Measurements from ENCODE around the gene ERGIC1.

ERGIC1 gene

GRCh38 chr5:172975289-172975688 lies 141.2 kb downstream of the ERGIC1 start:
- Histone ChIP-seq H3K18ac (ENCODE audit: low read length) (no peak overlapping the region), H2BK120ac (ENCODE audit: low read depth, low read length) (no peak overlapping the region), H2BK5ac (ENCODE audit: low read length) (no peak overlapping the region), H3K27me3 (ENCODE audit: control insufficient read depth in 3 of 3, insufficient read depth in 3 of 3, low read depth in 1 of 3, low read length in 3 of 3) (no peaks in the 10 kb centered on the region), H4K91ac (ENCODE audit: low read depth, low read length, poor library complexity) (no peak overlapping the region), H3K23ac (ENCODE audit: low read depth, low read length, poor library complexity) (no peak overlapping the region), H3K4me1 (ENCODE audit: control insufficient read depth in 2 of 2, insufficient read depth in 1 of 2, low read depth in 1 of 2, low read length in 2 of 2) (no peaks in the 10 kb centered on the region), H2BK15ac (ENCODE audit: low read length) (no peak overlapping the region), H3K79me1 (ENCODE audit: low read depth, low read length) (no peaks in the 10 kb centered on the region), H3K27ac (replicated peaks; ENCODE audit: low read length) (no peak overlapping the region), H3K4ac (ENCODE audit: low read length) (no peak overlapping the region), H3K9me3 (replicated peaks in 1 of 2; ENCODE audit: control insufficient read depth in 2 of 2, insufficient read depth in 1 of 2, low read depth in 1 of 2, low read length in 2 of 2) (no peaks in the 10 kb centered on the region), H2AFZ (ENCODE audit: low read length) (no peak overlapping the region), H2AK5ac (ENCODE audit: low read depth, low read length) (no peak overlapping the region), H3K36me3 (replicated peaks in 1 of 2; ENCODE audit: control insufficient read depth in 2 of 2, insufficient read depth in 2 of 2, low read length in 2 of 2) (peaks cover under 1 to 2% of the 10 kb centered on the region in 2 donors), H3K9ac (ENCODE audit: low read depth, low read length, poor library complexity) (no peak overlapping the region), H3K14ac (ENCODE audit: low read length) (no peak overlapping the region), H4K8ac (ENCODE audit: low read depth, low read length) (no peak overlapping the region), H3K4me3 (ENCODE audit: low read length in 2 of 2) (no peak overlapping the region), H2BK12ac (ENCODE audit: low read length) (no peak overlapping the region), H3K4me2 (ENCODE audit: insufficient read depth, low read length, poor library complexity, severe bottlenecking) (no peak overlapping the region)
- no peak for DNase-seq (ENCODE audit: low spot score)
- no CpG with 5 or more reads among the region's 11 CpGs for WGBS, 2 donors (ENCODE audit: extremely low coverage in 2 of 2, insufficient read length in 2 of 2, insufficient replicate concordance in 1 of 2)

GRCh38 chr5:172979778-172980177 lies 145.7 kb downstream of the ERGIC1 start:
- Histone ChIP-seq H2AK5ac (ENCODE audit: low read depth, low read length) (no peak overlapping the region), H2BK12ac (ENCODE audit: low read length) (no peak overlapping the region)

GRCh38 chr5:172981931-172982330 lies 147.9 kb downstream of the ERGIC1 start:
- no peak overlapping the region for H3K4me2 ChIP-seq (ENCODE audit: insufficient read depth, low read length, poor library complexity, severe bottlenecking)
- H2BK5ac ChIP-seq (ENCODE audit: low read length), result no peak overlapping the region
- H3K27me3 ChIP-seq (ENCODE audit: control insufficient read depth in 3 of 3, insufficient read depth in 3 of 3, low read depth in 1 of 3, low read length in 3 of 3), result no peaks in the 10 kb centered on the region
- H3K9me3 ChIP-seq (replicated peaks in 1 of 2; ENCODE audit: control insufficient read depth in 2 of 2, insufficient read depth in 1 of 2, low read depth in 1 of 2, low read length in 2 of 2), result no peaks in the 10 kb centered on the region
- H3K4ac ChIP-seq (ENCODE audit: low read length), result no peak overlapping the region
- no CpG with 5 or more reads among the region's 7 CpGs for WGBS, 2 donors (ENCODE audit: extremely low coverage in 2 of 2, insufficient read length in 2 of 2, insufficient replicate concordance in 1 of 2)
- DNase-seq (ENCODE audit: low spot score), result no peak
- no peak overlapping the region for H2BK15ac ChIP-seq (ENCODE audit: low read length)
- no peak overlapping the region for H4K8ac ChIP-seq (ENCODE audit: low read depth, low read length)
- no peak overlapping the region for H2BK120ac ChIP-seq (ENCODE audit: low read depth, low read length)
- H2BK12ac ChIP-seq (ENCODE audit: low read length), result no peak overlapping the region
- H3K27ac ChIP-seq (replicated peaks; ENCODE audit: low read length), result no peak overlapping the region
- no peak overlapping the region for H3K18ac ChIP-seq (ENCODE audit: low read length)
- H3K14ac ChIP-seq (ENCODE audit: low read length), result no peak overlapping the region
- no peak overlapping the region for H4K91ac ChIP-seq (ENCODE audit: low read depth, low read length, poor library complexity)
- peaks cover 2 to 15% of the 10 kb centered on the region in 2 donors for H3K36me3 ChIP-seq (replicated peaks in 1 of 2; ENCODE audit: control insufficient read depth in 2 of 2, insufficient read depth in 2 of 2, low read length in 2 of 2)
- H3K9ac ChIP-seq (ENCODE audit: low read depth, low read length, poor library complexity), result no peak overlapping the region
- H3K23ac ChIP-seq (ENCODE audit: low read depth, low read length, poor library complexity), result no peak overlapping the region
- H3K79me1 ChIP-seq (ENCODE audit: low read depth, low read length), result peaks cover 4% of the 10 kb centered on the region
- no peak overlapping the region for H2AFZ ChIP-seq (ENCODE audit: low read length)
- H3K4me3 ChIP-seq (ENCODE audit: low read length in 2 of 2), result no peak overlapping the region
- H2AK5ac ChIP-seq (ENCODE audit: low read depth, low read length), result no peak overlapping the region
- peaks cover 0 to 2% of the 10 kb centered on the region in 2 donors for H3K4me1 ChIP-seq (ENCODE audit: control insufficient read depth in 2 of 2, insufficient read depth in 1 of 2, low read depth in 1 of 2, low read length in 2 of 2)

More at GRCh38 chr5:172979778-172980177, 145.7 kb downstream of the ERGIC1 start:
- no peak for DNase-seq (ENCODE audit: low spot score)
- no peak overlapping the region for H2BK120ac ChIP-seq (ENCODE audit: low read depth, low read length)
- H3K18ac ChIP-seq (ENCODE audit: low read length), result no peak overlapping the region
- WGBS, 2 donors (ENCODE audit: extremely low coverage in 2 of 2, insufficient read length in 2 of 2, insufficient replicate concordance in 1 of 2), result no CpG with 5 or more reads among the region's 4 CpGs
- H3K9me3 ChIP-seq (replicated peaks in 1 of 2; ENCODE audit: control insufficient read depth in 2 of 2, insufficient read depth in 1 of 2, low read depth in 1 of 2, low read length in 2 of 2), result no peaks in the 10 kb centered on the region
- H3K27me3 ChIP-seq (ENCODE audit: control insufficient read depth in 3 of 3, insufficient read depth in 3 of 3, low read depth in 1 of 3, low read length in 3 of 3), result no peaks in the 10 kb centered on the region
- H2BK5ac ChIP-seq (ENCODE audit: low read length), result no peak overlapping the region
- no peak overlapping the region for H2AFZ ChIP-seq (ENCODE audit: low read length)
- H3K79me1 ChIP-seq (ENCODE audit: low read depth, low read length), result peaks cover 4% of the 10 kb centered on the region
- H3K27ac ChIP-seq (replicated peaks; ENCODE audit: low read length), result no peak overlapping the region
- no peak overlapping the region for H3K4ac ChIP-seq (ENCODE audit: low read length)
- H4K91ac ChIP-seq (ENCODE audit: low read depth, low read length, poor library complexity), result no peak overlapping the region
- H3K36me3 ChIP-seq (replicated peaks in 1 of 2; ENCODE audit: control insufficient read depth in 2 of 2, insufficient read depth in 2 of 2, low read length in 2 of 2), result no peaks in the 10 kb centered on the region
- no peak overlapping the region for H3K23ac ChIP-seq (ENCODE audit: low read depth, low read length, poor library complexity)
- no peak overlapping the region for H3K4me2 ChIP-seq (ENCODE audit: insufficient read depth, low read length, poor library complexity, severe bottlenecking)
- peaks cover 0 to 2% of the 10 kb centered on the region in 2 donors for H3K4me1 ChIP-seq (ENCODE audit: control insufficient read depth in 2 of 2, insufficient read depth in 1 of 2, low read depth in 1 of 2, low read length in 2 of 2)
- H3K4me3 ChIP-seq (ENCODE audit: low read length in 2 of 2), result no peak overlapping the region
- no peak overlapping the region for H3K9ac ChIP-seq (ENCODE audit: low read depth, low read length, poor library complexity)
- no peak overlapping the region for H3K14ac ChIP-seq (ENCODE audit: low read length)
- H2BK15ac ChIP-seq (ENCODE audit: low read length), result no peak overlapping the region
- no peak overlapping the region for H4K8ac ChIP-seq (ENCODE audit: low read depth, low read length)

- Histone ChIP-seq H2AK5ac (ENCODE audit: low read depth, low read length) (no peak within 1 kb of the TSS), H3K4me2 (ENCODE audit: insufficient read depth, low read length, poor library complexity, severe bottlenecking) (peak within 1 kb of the TSS; percentile 66), H3K79me1 (ENCODE audit: low read depth, low read length) (peaks cover 4% of the 10 kb centered on the region), H4K8ac (ENCODE audit: low read depth, low read length) (no peak within 1 kb of the TSS), H3K27ac (replicated peaks; ENCODE audit: low read length) (peak within 1 kb of the TSS; percentile 17), H4K91ac (ENCODE audit: low read depth, low read length, poor library complexity) (no peak within 1 kb of the TSS), H2BK5ac (ENCODE audit: low read length) (no peak within 1 kb of the TSS), H3K23ac (ENCODE audit: low read depth, low read length, poor library complexity) (peak within 1 kb of the TSS; percentile 90), H3K4ac (ENCODE audit: low read length) (no peak within 1 kb of the TSS), H3K18ac (ENCODE audit: low read length) (peak within 1 kb of the TSS; percentile 87), H3K14ac (ENCODE audit: low read length) (no peak within 1 kb of the TSS), H3K4me1 (ENCODE audit: control insufficient read depth in 2 of 2, insufficient read depth in 1 of 2, low read depth in 1 of 2, low read length in 2 of 2) (peaks cover 0 to 2% of the 10 kb centered on the region in 2 donors), H3K4me3 (ENCODE audit: low read length in 2 of 2) (peak within 1 kb of the TSS; percentile 83 to 93), H2BK12ac (ENCODE audit: low read length) (no peak within 1 kb of the TSS), H3K9me3 (replicated peaks in 1 of 2; ENCODE audit: control insufficient read depth in 2 of 2, insufficient read depth in 1 of 2, low read depth in 1 of 2, low read length in 2 of 2) (no peaks in the 10 kb centered on the region), H3K36me3 (replicated peaks in 1 of 2; ENCODE audit: control insufficient read depth in 2 of 2, insufficient read depth in 2 of 2, low read length in 2 of 2) (peaks cover 4 to 30% of the 10 kb centered on the region in 2 donors), H3K9ac (ENCODE audit: low read depth, low read length, poor library complexity) (peak within 1 kb of the TSS; percentile 97), H2BK15ac (ENCODE audit: low read length) (no peak within 1 kb of the TSS), H3K27me3 (ENCODE audit: control insufficient read depth in 3 of 3, insufficient read depth in 3 of 3, low read depth in 1 of 3, low read length in 3 of 3) (no peaks in the 10 kb centered on the region), H2AFZ (ENCODE audit: low read length) (peak within 1 kb of the TSS; percentile 87), H2BK120ac (ENCODE audit: low read depth, low read length) (no peak within 1 kb of the TSS)
- peak; percentile 89 for DNase-seq (ENCODE audit: low spot score)
- WGBS, 2 donors (ENCODE audit: extremely low coverage in 2 of 2, insufficient read length in 2 of 2, insufficient replicate concordance in 1 of 2), result no CpG with 5 or more reads among the region's 49 CpGs
Measured at GRCh38 chr5:172983542-172984243, 149.6 kb downstream of the ERGIC1 start, which contains the start of gene ATP6V0E1. Gene ATP6V0E1 (plus strand): TSS chr5:172983771. CDS start chr5:172983861, 90 bp downstream.
